ENCODE measurements around the gene CPNE8. TPM values are rescaled to one million over a fixed set of nuclear protein-coding genes. Genes with fewer than 3 reads are reported as not detected.

Gene CPNE8
- total RNA-seq, 2 experiments from 2014 or later, result 3.5 to 5.7 TPM

GRCh38 chr12:38892087-38892786 is 13.2 kb downstream of the CPNE8 start:
- Mint-ChIP-seq H3K27me3 (ENCODE audit: low read depth) (no peaks in the 10 kb centered on the region), H3K36me3 (ENCODE audit: low read depth) (no peaks in the 10 kb centered on the region), H3K4me3 (no peak overlapping the region), H3K4me1 (ENCODE audit: low read depth) (peaks cover 8% of the 10 kb centered on the region), H3K9me3 (no peaks in the 10 kb centered on the region), H3K27ac (no peak overlapping the region)
- intact Hi-C loops (cut with micrococcal nuclease), result loop anchor here (1.0 kb wide), 1 partner anchor 14 kb away; no protein-coding TSS in a partner anchor
- CTCF ChIA-PET, result no interaction called here
- DNase-seq, result peak; percentile 5

GRCh38 chr12:38890102-38890855 is 15.1 kb downstream of the CPNE8 start:
- Mint-ChIP-seq H3K27ac (no peak overlapping the region), H3K27me3 (ENCODE audit: low read depth) (no peaks in the 10 kb centered on the region), H3K9me3 (no peaks in the 10 kb centered on the region), H3K36me3 (ENCODE audit: low read depth) (no peaks in the 10 kb centered on the region), H3K4me3 (no peak overlapping the region), H3K4me1 (ENCODE audit: low read depth) (peaks cover 8% of the 10 kb centered on the region)
- DNase-seq, result no peak
- CTCF ChIA-PET, result no interaction called here
- intact Hi-C loops (cut with micrococcal nuclease), result no loop called here

GRCh38 chr12:38889297-38889815 is 16.0 kb downstream of the CPNE8 start:
- no peaks in the 10 kb centered on the region for H3K36me3 Mint-ChIP-seq (ENCODE audit: low read depth)
- H3K27ac Mint-ChIP-seq, result no peak overlapping the region
- DNase-seq, result no peak
- peaks cover 8% of the 10 kb centered on the region for H3K4me1 Mint-ChIP-seq (ENCODE audit: low read depth)
- H3K4me3 Mint-ChIP-seq, result no peak overlapping the region
- H3K27me3 Mint-ChIP-seq (ENCODE audit: low read depth), result no peaks in the 10 kb centered on the region
- no peaks in the 10 kb centered on the region for H3K9me3 Mint-ChIP-seq
- CTCF ChIA-PET, result no interaction called here
- intact Hi-C loops (cut with micrococcal nuclease), result no loop called here

- intact Hi-C loops (cut with micrococcal nuclease), result no loop called here
- peaks cover 7% of the 10 kb centered on the region for H3K4me1 Mint-ChIP-seq (ENCODE audit: low read depth)
- CTCF ChIA-PET, result interaction anchor here (0.6 kb wide), 1 partner anchor 15 kb away, joined by 3 read pairs; no protein-coding TSS in a partner anchor
- H3K27me3 Mint-ChIP-seq (ENCODE audit: low read depth), result no peaks in the 10 kb centered on the region
- peaks cover under 1% of the 10 kb centered on the region for H3K9me3 Mint-ChIP-seq
- no peak overlapping the region for H3K4me3 Mint-ChIP-seq
- H3K36me3 Mint-ChIP-seq (ENCODE audit: low read depth), result no peaks in the 10 kb centered on the region
- no peak for DNase-seq
- H3K27ac Mint-ChIP-seq, result no peak overlapping the region
Measured at GRCh38 chr12:38887770-38888169, 17.6 kb downstream of the CPNE8 start.

GRCh38 chr12:38886931-38887330 is 18.5 kb downstream of the CPNE8 start:
- H3K27me3 Mint-ChIP-seq (ENCODE audit: low read depth), result no peaks in the 10 kb centered on the region
- peaks cover 1% of the 10 kb centered on the region for H3K9me3 Mint-ChIP-seq
- no peak for DNase-seq
- H3K4me1 Mint-ChIP-seq (ENCODE audit: low read depth), result peaks cover 1% of the 10 kb centered on the region
- H3K36me3 Mint-ChIP-seq (ENCODE audit: low read depth), result no peaks in the 10 kb centered on the region
- intact Hi-C loops (cut with micrococcal nuclease), result no loop called here
- CTCF ChIA-PET, result no interaction called here
- no peak overlapping the region for H3K4me3 Mint-ChIP-seq
- no peak overlapping the region for H3K27ac Mint-ChIP-seq

- H3K36me3 Mint-ChIP-seq (ENCODE audit: low read depth), result no peaks in the 10 kb centered on the region
- no peaks in the 10 kb centered on the region for H3K4me1 Mint-ChIP-seq (ENCODE audit: low read depth)
- no peaks in the 10 kb centered on the region for H3K27me3 Mint-ChIP-seq (ENCODE audit: low read depth)
- no peak overlapping the region for H3K27ac Mint-ChIP-seq
- peaks cover 1% of the 10 kb centered on the region for H3K9me3 Mint-ChIP-seq
- CTCF ChIA-PET, result no interaction called here
- H3K4me3 Mint-ChIP-seq, result no peak overlapping the region
- DNase-seq, result peak; percentile 43
- intact Hi-C loops (cut with micrococcal nuclease), result no loop called here
Measured at GRCh38 chr12:38886064-38886463, 19.3 kb downstream of the CPNE8 start.

GRCh38 chr12:38884666-38885065 is 20.7 kb downstream of the CPNE8 start:
- no peak overlapping the region for H3K4me3 Mint-ChIP-seq
- intact Hi-C loops (cut with micrococcal nuclease), result no loop called here
- no peaks in the 10 kb centered on the region for H3K4me1 Mint-ChIP-seq (ENCODE audit: low read depth)
- peaks cover 1% of the 10 kb centered on the region for H3K9me3 Mint-ChIP-seq
- no peak overlapping the region for H3K27ac Mint-ChIP-seq
- CTCF ChIA-PET, result no interaction called here
- H3K27me3 Mint-ChIP-seq (ENCODE audit: low read depth), result no peaks in the 10 kb centered on the region
- no peak for DNase-seq
- H3K36me3 Mint-ChIP-seq (ENCODE audit: low read depth), result no peaks in the 10 kb centered on the region

- H3K36me3 Mint-ChIP-seq (ENCODE audit: low read depth), result no peaks in the 10 kb centered on the region
- H3K27ac Mint-ChIP-seq, result no peak overlapping the region
- CTCF ChIA-PET, result no interaction called here
- no peak overlapping the region for H3K4me3 Mint-ChIP-seq
- no peaks in the 10 kb centered on the region for H3K4me1 Mint-ChIP-seq (ENCODE audit: low read depth)
- peaks cover 1% of the 10 kb centered on the region for H3K9me3 Mint-ChIP-seq
- H3K27me3 Mint-ChIP-seq (ENCODE audit: low read depth), result no peaks in the 10 kb centered on the region
- intact Hi-C loops (cut with micrococcal nuclease), result no loop called here
- no peak for DNase-seq
Measured at GRCh38 chr12:38883629-38884134, 21.7 kb downstream of the CPNE8 start.

GRCh38 chr12:38880288-38880687 is 25.1 kb downstream of the CPNE8 start:
- Mint-ChIP-seq H3K4me3 (no peak overlapping the region), H3K9me3 (peaks cover 1% of the 10 kb centered on the region), H3K27ac (no peak overlapping the region), H3K27me3 (ENCODE audit: low read depth) (no peaks in the 10 kb centered on the region), H3K4me1 (ENCODE audit: low read depth) (no peaks in the 10 kb centered on the region), H3K36me3 (ENCODE audit: low read depth) (no peaks in the 10 kb centered on the region)
- intact Hi-C loops (cut with micrococcal nuclease), result no loop called here
- DNase-seq, result no peak
- CTCF ChIA-PET, result no interaction called here

- Mint-ChIP-seq H3K27ac (no peak overlapping the region), H3K36me3 (ENCODE audit: low read depth) (no peaks in the 10 kb centered on the region), H3K4me3 (no peak overlapping the region), H3K9me3 (peaks cover 1% of the 10 kb centered on the region), H3K4me1 (ENCODE audit: low read depth) (no peaks in the 10 kb centered on the region), H3K27me3 (ENCODE audit: low read depth) (no peaks in the 10 kb centered on the region)
- DNase-seq, result no peak
- intact Hi-C loops (cut with micrococcal nuclease), result no loop called here
- CTCF ChIA-PET, result no interaction called here
Measured at GRCh38 chr12:38878986-38879385, 26.4 kb downstream of the CPNE8 start.

- H3K27ac Mint-ChIP-seq, result no peak overlapping the region
- H3K9me3 Mint-ChIP-seq, result peaks cover 1% of the 10 kb centered on the region
- no peak for DNase-seq
- H3K4me3 Mint-ChIP-seq, result no peak overlapping the region
- H3K4me1 Mint-ChIP-seq (ENCODE audit: low read depth), result no peaks in the 10 kb centered on the region
- CTCF ChIA-PET, result no interaction called here
- no peaks in the 10 kb centered on the region for H3K27me3 Mint-ChIP-seq (ENCODE audit: low read depth)
- H3K36me3 Mint-ChIP-seq (ENCODE audit: low read depth), result no peaks in the 10 kb centered on the region
- intact Hi-C loops (cut with micrococcal nuclease), result no loop called here
Measured at GRCh38 chr12:38878333-38878705, 27.1 kb downstream of the CPNE8 start.

GRCh38 chr12:38875586-38876228 is 29.7 kb downstream of the CPNE8 start:
- Mint-ChIP-seq H3K27ac (no peak overlapping the region), H3K4me1 (ENCODE audit: low read depth) (no peaks in the 10 kb centered on the region), H3K4me3 (no peak overlapping the region), H3K27me3 (ENCODE audit: low read depth) (no peaks in the 10 kb centered on the region), H3K36me3 (ENCODE audit: low read depth) (peaks cover 3% of the 10 kb centered on the region), H3K9me3 (no peaks in the 10 kb centered on the region)
- intact Hi-C loops (cut with micrococcal nuclease), result no loop called here
- DNase-seq, result no peak
- CTCF ChIA-PET, result interaction anchor here (0.7 kb wide), 1 partner anchor 559 kb away, joined by 3 read pairs; no protein-coding TSS in a partner anchor

All from activated naive CD4-positive, alpha-beta T cell treated with anti-CD3 and anti-CD28 coated beads for 36 hours (primary cell).